Astrocyte of the cerebellum (primary cell): ENCODE measurements around the gene SLC6A7.

Experiments used
- DNase-seq: peaks from one replicate; pipeline ENCODE4 v3.0.0-alpha.2; 2011; ENCODE audit warnings: low read depth
- H3K4me3 ChIP-seq: 2 replicates; pipeline ENCODE4 v1.5.1; 2011; ENCODE audit warnings: mild to moderate bottlenecking, low read depth, low read length, moderate library complexity
- in situ Hi-C: cut with HindIII; loops from 2 replicates; pipeline ENCODE4 v1.10.0; 2017; ENCODE audit warnings: low sequenced_read_pairs
- TF ChIP-seq, protein P1 (sequence below): IDR thresholded peaks from 2 replicates; pipeline ENCODE4 v1.5.1; 2012; ENCODE audit warnings: low read length, low read depth, moderate library complexity, mild to moderate bottlenecking; ENCODE audit errors: missing control alignments

SLC6A7 gene

DNA sequence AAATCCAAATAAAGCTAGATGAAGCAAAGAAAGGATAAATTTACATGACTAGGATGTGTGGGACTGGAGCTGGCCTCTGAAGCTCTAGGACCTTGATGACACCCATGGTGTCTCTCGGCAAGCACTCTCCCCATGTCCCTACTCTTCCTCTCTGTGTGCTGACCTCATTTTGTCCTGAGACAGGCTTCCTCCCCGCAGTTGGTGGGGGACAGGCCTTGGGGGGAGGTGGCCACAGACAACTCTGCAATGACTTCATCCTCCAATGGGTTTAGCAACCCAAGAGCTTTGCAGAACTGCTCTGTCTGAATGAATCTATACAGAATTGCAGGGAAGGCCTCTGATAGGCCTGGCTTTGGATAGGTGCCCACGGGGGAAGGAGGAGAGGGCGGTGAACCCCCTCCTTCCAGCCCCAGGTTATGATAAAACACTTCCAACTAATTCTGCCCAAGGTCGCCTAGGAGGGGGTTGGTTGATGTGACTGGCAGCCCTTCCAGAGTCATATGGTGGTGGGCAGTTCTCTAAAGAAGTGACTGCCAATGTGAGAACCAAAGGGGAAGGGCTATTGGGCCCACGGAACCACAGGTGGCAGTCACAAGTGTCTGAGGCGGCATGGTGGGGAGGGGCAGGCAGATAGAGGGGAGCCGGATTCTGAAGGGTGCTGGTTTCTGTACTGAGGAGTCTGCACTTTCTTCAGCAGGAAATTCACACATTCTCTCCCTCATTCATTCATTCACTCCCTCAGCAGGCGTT is 6.0 kb downstream of the SLC6A7 start:
- DNase-seq = no peak
- no peak overlapping the region for H3K4me3 ChIP-seq

DNA sequence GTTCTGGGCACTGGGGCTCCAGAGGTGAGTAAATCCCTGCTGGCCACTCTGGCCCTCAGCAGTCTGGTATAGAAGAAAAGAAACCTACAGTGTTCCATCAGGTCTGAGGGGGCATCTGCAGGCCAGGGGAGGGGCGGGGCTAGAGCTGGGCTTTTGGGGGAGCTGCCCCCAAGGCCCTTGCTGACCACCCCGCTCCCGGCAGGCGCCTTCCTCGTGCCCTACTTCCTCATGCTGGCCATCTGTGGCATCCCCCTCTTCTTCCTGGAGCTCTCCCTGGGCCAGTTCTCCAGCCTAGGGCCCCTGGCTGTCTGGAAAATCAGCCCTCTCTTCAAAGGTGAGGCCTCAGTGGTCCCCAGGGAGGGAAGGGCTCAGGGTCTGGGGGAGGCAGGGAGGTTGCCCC is 6.7 kb downstream of the SLC6A7 start:
- H3K4me3 ChIP-seq = no peak overlapping the region
- TF ChIP-seq, protein P1, sequence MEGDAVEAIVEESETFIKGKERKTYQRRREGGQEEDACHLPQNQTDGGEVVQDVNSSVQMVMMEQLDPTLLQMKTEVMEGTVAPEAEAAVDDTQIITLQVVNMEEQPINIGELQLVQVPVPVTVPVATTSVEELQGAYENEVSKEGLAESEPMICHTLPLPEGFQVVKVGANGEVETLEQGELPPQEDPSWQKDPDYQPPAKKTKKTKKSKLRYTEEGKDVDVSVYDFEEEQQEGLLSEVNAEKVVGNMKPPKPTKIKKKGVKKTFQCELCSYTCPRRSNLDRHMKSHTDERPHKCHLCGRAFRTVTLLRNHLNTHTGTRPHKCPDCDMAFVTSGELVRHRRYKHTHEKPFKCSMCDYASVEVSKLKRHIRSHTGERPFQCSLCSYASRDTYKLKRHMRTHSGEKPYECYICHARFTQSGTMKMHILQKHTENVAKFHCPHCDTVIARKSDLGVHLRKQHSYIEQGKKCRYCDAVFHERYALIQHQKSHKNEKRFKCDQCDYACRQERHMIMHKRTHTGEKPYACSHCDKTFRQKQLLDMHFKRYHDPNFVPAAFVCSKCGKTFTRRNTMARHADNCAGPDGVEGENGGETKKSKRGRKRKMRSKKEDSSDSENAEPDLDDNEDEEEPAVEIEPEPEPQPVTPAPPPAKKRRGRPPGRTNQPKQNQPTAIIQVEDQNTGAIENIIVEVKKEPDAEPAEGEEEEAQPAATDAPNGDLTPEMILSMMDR = no peak
- no peak for DNase-seq
- in situ Hi-C loops = no loop called here

More for the DNA sequence above, 6.0 kb downstream of the SLC6A7 start:
- in situ Hi-C loops = no loop called here
- TF ChIP-seq, protein P1 = no peak

DNA sequence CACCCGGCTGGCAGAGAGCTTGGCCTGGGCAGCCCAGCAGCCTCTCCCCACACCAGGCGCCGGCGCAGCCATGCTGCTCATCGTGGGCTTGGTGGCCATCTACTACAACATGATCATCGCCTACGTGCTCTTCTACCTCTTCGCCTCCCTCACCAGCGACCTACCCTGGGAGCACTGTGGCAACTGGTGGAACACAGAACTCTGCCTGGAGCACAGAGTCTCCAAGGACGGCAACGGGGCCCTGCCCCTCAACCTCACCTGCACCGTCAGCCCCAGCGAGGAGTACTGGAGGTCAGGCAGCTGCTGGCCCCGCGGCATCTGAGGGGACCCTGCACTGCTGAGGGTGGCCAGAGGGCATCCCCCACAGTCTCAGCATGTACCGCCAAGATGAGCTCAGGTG is 7.1 kb downstream of the SLC6A7 start:
- in situ Hi-C loops = no loop called here
- no peak for DNase-seq
- TF ChIP-seq, protein P1 = no peak
- H3K4me3 ChIP-seq = no peak overlapping the region

DNA sequence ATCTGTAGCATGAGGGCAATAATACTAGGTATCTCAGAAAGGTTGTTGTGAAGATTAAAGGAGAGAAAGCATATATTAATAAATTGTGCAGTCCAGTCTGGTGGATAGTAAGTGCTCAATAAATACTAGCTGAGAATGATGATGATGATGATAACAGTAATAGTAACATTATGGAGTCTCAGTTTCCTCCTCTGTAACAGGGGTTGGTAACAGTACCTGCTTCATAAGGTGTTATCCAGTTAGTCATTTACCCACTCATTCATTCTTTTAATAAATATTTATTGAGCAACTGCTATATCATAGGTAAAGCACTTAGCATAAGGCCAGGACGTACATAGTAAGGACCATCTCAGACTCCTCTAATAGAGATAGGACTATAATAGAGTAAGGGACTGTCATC is 7.6 kb downstream of the SLC6A7 start:
- TF ChIP-seq, protein P1 = no peak
- DNase-seq = no peak
- no peak overlapping the region for H3K4me3 ChIP-seq
- in situ Hi-C loops = no loop called here

DNA sequence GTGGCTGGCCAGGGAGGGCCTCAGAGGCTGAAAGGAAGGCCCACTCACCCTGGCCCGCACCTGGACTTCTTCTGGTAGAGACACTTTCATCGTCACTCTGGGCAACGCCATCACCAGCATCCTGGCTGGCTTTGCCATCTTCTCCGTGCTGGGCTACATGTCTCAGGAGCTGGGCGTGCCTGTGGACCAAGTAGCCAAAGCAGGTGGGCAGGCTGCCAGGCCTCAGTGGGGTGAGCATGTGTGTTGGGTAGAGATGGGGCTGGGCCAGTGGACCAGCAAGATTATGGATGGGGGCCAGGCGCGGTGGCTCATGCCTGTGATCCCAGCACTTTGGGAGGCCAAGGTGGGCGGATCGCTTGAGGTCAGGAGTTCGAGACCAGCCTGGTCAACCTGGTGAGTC is 12.6 kb downstream of the SLC6A7 start:
- TF ChIP-seq, protein P1 = no peak
- in situ Hi-C loops = no loop called here
- no peak for DNase-seq
- no peak overlapping the region for H3K4me3 ChIP-seq

DNA sequence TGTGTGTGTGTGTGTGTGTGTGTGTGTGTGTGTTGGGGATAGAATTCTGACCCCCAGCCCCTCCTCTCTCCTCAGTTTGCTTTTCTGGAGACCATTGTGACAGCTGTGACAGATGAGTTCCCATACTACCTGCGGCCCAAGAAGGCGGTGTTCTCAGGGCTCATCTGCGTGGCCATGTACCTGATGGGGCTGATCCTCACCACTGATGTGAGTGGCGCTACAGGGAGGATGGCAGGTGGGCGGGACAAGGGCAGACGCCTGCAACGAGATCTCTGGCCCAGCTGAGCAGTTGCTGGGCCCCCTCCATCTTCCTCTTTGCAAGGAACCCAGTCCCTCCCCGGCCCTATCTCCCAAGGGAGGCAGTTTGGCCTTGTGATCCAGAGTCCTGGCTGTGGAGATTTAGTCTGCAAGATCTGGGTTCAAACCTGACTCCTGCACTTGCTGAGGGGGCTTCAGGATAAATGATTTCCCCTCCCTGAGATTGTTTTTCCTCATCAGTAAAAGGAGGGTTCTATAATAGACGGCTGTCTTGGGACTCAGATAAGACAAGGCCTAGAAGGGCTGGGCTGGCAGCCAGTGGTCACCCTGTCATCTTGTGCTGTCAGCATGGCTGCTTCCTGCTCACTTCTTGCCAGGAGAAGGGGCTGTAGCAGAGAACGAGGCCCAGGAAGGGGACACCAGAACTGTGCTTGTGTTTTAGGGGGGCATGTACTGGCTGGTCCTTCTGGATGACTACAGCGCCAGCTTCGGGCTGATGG is 14.1 kb downstream of the SLC6A7 start:
- TF ChIP-seq, protein P1 = no peak
- DNase-seq = no peak
- no peak overlapping the region for H3K4me3 ChIP-seq
- in situ Hi-C loops = no loop called here
